Pancreas (tissue), 10 donors: ENCODE results near the gene DHRS13. TPM values are rescaled to one million over a fixed set of nuclear protein-coding genes. Genes with fewer than 3 reads are reported as not detected.
A peak's percentile ranks its signal among the peaks of the same experiment; 100 is the strongest.

Experiments
- ATAC-seq, 4 donors: fragments of 200-7000 bp; cut with Tn5 transposase; one replicate each; pipeline versions ENCODE4 v1.8.0 to v1.9.1; 2020; ENCODE audit warnings: mild to moderate bottlenecking in 4 of 4, moderate library complexity in 4 of 4
- DNase-seq, 6 donors: peaks; one replicate each; pipeline ENCODE4 v3.0.0-alpha.2; 2020
- FAIRE-seq: peaks from 2 replicates; lab custom pipeline; 2012; peaks lifted over from hg19 to GRCh38; lab: Jason Lieb, UNC
- H3K27ac ChIP-seq, 4 donors: fragments of 200-600 bp; sonication (generic); 1 replicate in 3 of 4; 2 replicates in 1 of 4; pipeline versions ENCODE4 v1.5.0 to v1.8.0; 2020
- H3K27me3 ChIP-seq, 4 donors: fragments of 200-600 bp; one replicate each; pipeline ENCODE4 v1.8.0; 2021
- H3K36me3 ChIP-seq, 3 donors: fragments of 200-600 bp; sonication (generic) in 1 of 3; one replicate each; pipeline versions ENCODE4 v1.5.0 to v1.8.0; 2020 to 2021
- H3K4me1 ChIP-seq, 3 donors: fragments of 200-600 bp; one replicate each; pipeline ENCODE4 v1.8.0; 2021
- H3K4me3 ChIP-seq, 4 donors: fragments of 200-600 bp; sonication (generic) in 2 of 4; one replicate each; pipeline versions ENCODE4 v1.5.0 to v1.8.0; 2020 to 2021
- H3K9me3 ChIP-seq, 4 donors: fragments of 200-600 bp; one replicate each; pipeline ENCODE4 v1.8.0; 2021
- CTCF ChIP-seq, 4 donors: fragments of 200-600 bp; sonication (generic) in 3 of 4; IDR thresholded peaks; one replicate each; pipeline versions ENCODE4 v1.5.0 to v1.8.0; 2021; ENCODE audit warnings: antibody characterized with exemption in 4 of 4
- whole genome bisulfite sequencing, 2 donors: extraction: QIAGEN DNeasy Blood & Tissue Kit; methylation state at CpG; one replicate each; pipeline ENCODE4 v1.1.7; 2013; 5-methylcytosine and 5-hydroxymethylcytosine counted together
- intact Hi-C, 3 donors: fragments of 100-400 bp; cut with DNase I; formaldehyde crosslinking; loops; one replicate each; pipeline versions ENCODE4 v1.11.1 to v1.14.2; 2022
- polyA plus RNA-seq, 2 donors: library from polyadenylated mRNA; stranded (reverse); fragments of 200-250 nt; gene quantifications; one replicate each; pipeline ENCODE4 v1.2.3, GENCODE V29; 2013
- total RNA-seq, 6 donors: library from RNA; stranded (reverse); fragmentation: NEBNext Ultra II Directional in 4 of 6; extraction: Animal tissue kit (Norgen Biotek cat#: 25700) in 4 of 6; gene quantifications; one replicate each; pipeline versions ENCODE4 v1.2.1 to v1.2.4, GENCODE V29; 2021 to 2023
- donor health status: healthy with polysubstance abuse.
- donor health status: DM: no; HTN: no; CAD: no; lungs with moderate emphysema.
- donor health status: DM: no; HTN: no; CAD: no.
- donor health status: control.
- donor health status: control.
- donor health status: Bipolar disorder and iron deficiency.
- donor health status: DM: yes; HTN: yes; CAD: no.
- donor health status: DM: no; HTN: no; CAD: no.
- donor health status: DM: no; HTN: no; CAD: no.
- donor health status: DM: yes; HTN: yes; CAD: no.

DHRS13 gene
- total and polyA plus RNA-seq, 8 donors: 2.6 to 9.8 (median 5.5) TPM

- H3K27me3 ChIP-seq: no peaks in the 10 kb centered on the region
- TF ChIP-seq CTCF (IDR thresholded peaks at IDR 0.05): no peak
- WGBS, 2 donors: 84 to 91% methylated on average over 12 of the region's 12 CpGs
- H3K9me3 ChIP-seq: no peaks in the 10 kb centered on the region
- H3K4me3 ChIP-seq: no peak overlapping the region
- H3K27ac ChIP-seq: no peak overlapping the region
- ATAC-seq (no peak), FAIRE-seq (no peak), DNase-seq (no peak)
- peaks cover 8 to 98% (median 73%) of the 10 kb centered on the region in 3 donors for H3K36me3 ChIP-seq
- peaks cover 0 to 5% (median 0%) of the 10 kb centered on the region in 3 donors for H3K4me1 ChIP-seq
- intact Hi-C loops: loop anchor here in 1 of 3 donors (10.0 kb wide), 1 partner anchor 252 kb away; the partner anchor contains the start of genes SDF2 and SUPT6H
Measured at GRCh38 chr17:28917029-28917428, 14.2 kb upstream of the DHRS13 start.

- FAIRE-seq (no peak), ATAC-seq (peak; percentile 59 to 85 (median 85)), DNase-seq (peak in 1 of 6 donors; percentile 52)
- TF ChIP-seq CTCF (IDR thresholded peaks at IDR 0.05): peak; percentile 33 to 57 (median 39)
- Histone ChIP-seq H3K4me1 (peaks cover 0 to 5% (median 0%) of the 10 kb centered on the region in 3 donors), H3K4me3 (no peak overlapping the region), H3K36me3 (peaks cover 8 to 98% (median 77%) of the 10 kb centered on the region in 3 donors), H3K27ac (no peak overlapping the region), H3K9me3 (no peaks in the 10 kb centered on the region), H3K27me3 (no peaks in the 10 kb centered on the region)
- intact Hi-C loops: loop anchor here in 1 of 3 donors (10.0 kb wide), 1 partner anchor 252 kb away; the partner anchor contains the start of genes SDF2 and SUPT6H
- 40 to 44% methylated on average over 6 of the region's 6 CpGs for WGBS, 2 donors
Measured at GRCh38 chr17:28916302-28916934, 13.5 kb upstream of the DHRS13 start.

- H3K9me3 ChIP-seq: no peaks in the 10 kb centered on the region
- no peak for ATAC-seq
- H3K27me3 ChIP-seq: no peaks in the 10 kb centered on the region
- H3K4me1 ChIP-seq: peaks cover 0 to 5% (median 0%) of the 10 kb centered on the region in 3 donors
- H3K4me3 ChIP-seq: no peak overlapping the region
- no peak for FAIRE-seq
- no peak overlapping the region for H3K27ac ChIP-seq
- intact Hi-C loops: loop anchor here in 1 of 3 donors (10.0 kb wide), 1 partner anchor 248 kb away; the partner anchor contains the start of genes SDF2 and SUPT6H
- DNase-seq: no peak
- peaks cover 10 to 97% (median 71%) of the 10 kb centered on the region in 3 donors for H3K36me3 ChIP-seq
- WGBS, 2 donors: 87 to 92% methylated on average over 6 of the region's 6 CpGs
- no peak for TF ChIP-seq CTCF (IDR thresholded peaks at IDR 0.05)
Measured at GRCh38 chr17:28912938-28913333, 10.1 kb upstream of the DHRS13 start.

GRCh38 chr17:28912281-28912937, 9.5 kb upstream of the DHRS13 start:
- intact Hi-C loops: loop anchor here in 1 of 3 donors (10.0 kb wide), 1 partner anchor 248 kb away; the partner anchor contains the start of genes SDF2 and SUPT6H
- ATAC-seq: peak in 2 of 4 donors; percentile 9 to 18
- H3K9me3 ChIP-seq: no peaks in the 10 kb centered on the region

More at GRCh38 chr17:28912281-28912937, 9.5 kb upstream of the DHRS13 start:
- Histone ChIP-seq H3K4me1 (peaks cover 0 to 5% (median 0%) of the 10 kb centered on the region in 3 donors), H3K27me3 (no peaks in the 10 kb centered on the region), H3K36me3 (peaks cover 10 to 96% (median 71%) of the 10 kb centered on the region in 3 donors), H3K27ac (peak overlapping the region in 1 of 4 donors; percentile 17), H3K4me3 (no peak overlapping the region)
- WGBS, 2 donors: 57 to 62% methylated on average over 20 of the region's 20 CpGs
- peak in 1 of 4 donors; percentile 15 for TF ChIP-seq CTCF (IDR thresholded peaks at IDR 0.05)
- no peak for DNase-seq
- no peak for FAIRE-seq
